H1 (cell line): ENCODE measurements around the gene CES4A. TPM values are rescaled to one million over a fixed set of nuclear protein-coding genes. Genes with fewer than 3 reads are reported as not detected.

Experiments used
- CTCF ChIA-PET: fragments of 300-600 bp; sonication (Branson Sonifier 250); formaldehyde crosslinking; loops from one replicate; lab custom pipeline; 2021; ENCODE audit not compliant: partially characterized antibody; lab: Charles Lee
- POLR2A ChIA-PET: fragments of 300-600 bp; sonication (Branson Sonifier 250); formaldehyde crosslinking; loops from one replicate; lab custom pipeline; 2021; ENCODE audit warnings: inconsistent platforms; ENCODE audit not compliant: partially characterized antibody; lab: Charles Lee
- DNase-seq, 2 experiments: peaks; one replicate each; pipeline versions ENCODE4 v3.0.0 to v3.0.0-alpha.2; 2010 to 2022; ENCODE audit warnings: low spot score in 2 of 2, low read depth in 1 of 2, mixed read lengths in 1 of 2
- FAIRE-seq: peaks from 2 replicates; lab custom pipeline; 2011; peaks lifted over from hg19 to GRCh38; lab: Jason Lieb, UNC
- H2AFZ ChIP-seq: 2 replicates; pipeline ENCODE4 v1.8.1; 2012; ENCODE audit warnings: low read length, inconsistent platforms
- H2AK5ac ChIP-seq: 2 replicates; pipeline ENCODE4 v1.6.1; 2013; ENCODE audit warnings: low read depth, low read length
- H2BK120ac ChIP-seq: replicated peaks from 2 replicates; pipeline ENCODE3; 2013; ENCODE audit warnings: low read depth, low read length, inconsistent platforms
- H2BK12ac ChIP-seq: 2 replicates; pipeline ENCODE4 v1.6.1; 2013; ENCODE audit warnings: low read depth, low read length
- H2BK15ac ChIP-seq: 2 replicates; pipeline ENCODE4 v1.6.1; 2013; ENCODE audit warnings: low read length
- H2BK20ac ChIP-seq: 2 replicates; pipeline ENCODE4 v1.6.1; 2013; ENCODE audit warnings: low read length
- H2BK5ac ChIP-seq: 2 replicates; pipeline ENCODE4 v1.6.1; 2013; ENCODE audit warnings: low read depth, low read length
- H3K14ac ChIP-seq: 2 replicates; pipeline ENCODE4 v1.6.1; 2013; ENCODE audit warnings: inconsistent platforms; ENCODE audit not compliant: insufficient read length
- H3K18ac ChIP-seq: 2 replicates; pipeline ENCODE4 v1.6.1; 2013; ENCODE audit warnings: low read length; ENCODE audit errors: extremely low read depth
- H3K23ac ChIP-seq: 2 replicates; pipeline ENCODE4 v1.6.1; 2013; ENCODE audit warnings: inconsistent platforms; ENCODE audit not compliant: insufficient read length
- H3K23me2 ChIP-seq: 2 replicates; pipeline ENCODE4 v1.6.1; 2013; ENCODE audit warnings: low read depth, low read length
- H3K27ac ChIP-seq: 2 replicates; pipeline ENCODE4 v1.6.1; 2011; ENCODE audit warnings: low read depth, low read length, inconsistent platforms
- H3K27me3 ChIP-seq, 4 experiments: replicated peaks in 1 of 4; 1 replicate in 1 of 4; 2 replicates in 3 of 4; pipeline versions ENCODE4 v1.6.1 to v1.8.1; 2011 to 2013; ENCODE audit warnings: low read length in 3 of 4, mild to moderate bottlenecking in 3 of 4, inconsistent platforms in 2 of 4, mixed read lengths in 2 of 4, moderate library complexity in 1 of 4; ENCODE audit not compliant: control insufficient read depth in 3 of 4, insufficient read depth in 3 of 4; ENCODE audit errors: extremely low read depth in 1 of 4
- H3K36me3 ChIP-seq, 4 experiments: 2 replicates each; pipeline versions ENCODE4 v1.6.1 to v1.8.1; 2011 to 2013; ENCODE audit warnings: mild to moderate bottlenecking in 4 of 4, low read length in 3 of 4, moderate library complexity in 2 of 4, control low read depth in 1 of 4, inconsistent platforms in 1 of 4; ENCODE audit not compliant: insufficient read depth in 4 of 4, control insufficient read depth in 2 of 4
- H3K4ac ChIP-seq: replicated peaks from 2 replicates; pipeline ENCODE3; 2013; ENCODE audit warnings: low read length, low read depth, mixed read lengths, inconsistent platforms; ENCODE audit not compliant: insufficient read length
- H3K4me1 ChIP-seq, 4 experiments: replicated peaks in 1 of 4; 1 replicate in 1 of 4; 2 replicates in 3 of 4; pipeline versions ENCODE4 v1.6.1 to v1.8.1; 2011 to 2013; ENCODE audit warnings: low read length in 3 of 4, inconsistent platforms in 2 of 4, mixed read lengths in 1 of 4; ENCODE audit not compliant: insufficient read depth in 4 of 4, control insufficient read depth in 3 of 4
- H3K4me2 ChIP-seq, 2 experiments: 2 replicates each; pipeline versions ENCODE4 v1.6.1 to v1.8.1; 2011 to 2013; ENCODE audit warnings: low read depth in 2 of 2, low read length in 2 of 2, control low read depth in 1 of 2, inconsistent platforms in 1 of 2, mild to moderate bottlenecking in 1 of 2; ENCODE audit not compliant: insufficient read depth in 1 of 2
- H3K4me3 ChIP-seq, 4 experiments: fragments of 200-600, 300-600 bp in 1 of 4; sonication (generic), shearing (Covaris generic), sonication (Bioruptor Twin) in 1 of 4; 2 replicates each; pipeline versions ENCODE4 v1.5.1 to v1.8.1; 2011 to 2016; ENCODE audit warnings: low read length in 4 of 4, low read depth in 3 of 4, control low read depth in 2 of 4, inconsistent platforms in 2 of 4, mild to moderate bottlenecking in 2 of 4, mixed read lengths in 1 of 4, moderate library complexity in 1 of 4; ENCODE audit not compliant: insufficient read depth in 2 of 4; ENCODE audit errors: extremely low read depth in 1 of 4
- H3K56ac ChIP-seq: replicated peaks from 2 replicates; pipeline ENCODE3; 2013; ENCODE audit warnings: low read depth, mild to moderate bottlenecking, mixed read lengths, low read length, inconsistent platforms; ENCODE audit not compliant: insufficient read length
- H3K79me1 ChIP-seq: 2 replicates; pipeline ENCODE4 v1.6.1; 2013; ENCODE audit warnings: low read depth, low read length, control low read depth
- H3K79me2 ChIP-seq, 2 experiments: 2 replicates each; pipeline versions ENCODE4 v1.6.1 to v1.8.1; 2012 to 2013; ENCODE audit warnings: low read length in 2 of 2, mild to moderate bottlenecking in 2 of 2, inconsistent platforms in 1 of 2; ENCODE audit not compliant: insufficient read depth in 2 of 2, control insufficient read depth in 1 of 2
- H3K9ac ChIP-seq, 4 experiments: replicated peaks in 1 of 4; 1 replicate in 1 of 4; 2 replicates in 3 of 4; pipeline versions ENCODE4 v1.6.1 to v1.8.1; 2011 to 2013; ENCODE audit warnings: low read depth in 3 of 4, low read length in 3 of 4, control low read depth in 2 of 4, mild to moderate bottlenecking in 2 of 4, moderate library complexity in 2 of 4, inconsistent platforms in 1 of 4; ENCODE audit errors: extremely low read depth in 1 of 4
- H3K9me3 ChIP-seq, 2 experiments: 2 replicates each; pipeline versions ENCODE4 v1.6.1 to v1.8.1; 2012 to 2013; ENCODE audit warnings: mild to moderate bottlenecking in 2 of 2, moderate library complexity in 2 of 2, control low read depth in 1 of 2, inconsistent platforms in 1 of 2, low read depth in 1 of 2, low read length in 1 of 2, mixed read lengths in 1 of 2; ENCODE audit not compliant: insufficient read depth in 2 of 2
- H4K20me1 ChIP-seq, 2 experiments: replicated peaks in 1 of 2; 2 replicates each; pipeline versions ENCODE3 to v1.8.1; 2011 to 2013; ENCODE audit warnings: inconsistent platforms in 2 of 2, low read length in 2 of 2, mild to moderate bottlenecking in 1 of 2; ENCODE audit not compliant: insufficient read depth in 2 of 2, control insufficient read depth in 1 of 2
- H4K5ac ChIP-seq: 2 replicates; pipeline ENCODE4 v1.6.1; 2013; ENCODE audit warnings: low read length, low read depth, mixed read lengths, inconsistent platforms; ENCODE audit not compliant: insufficient read length
- H4K8ac ChIP-seq: 2 replicates; pipeline ENCODE4 v1.8.0; 2013; ENCODE audit warnings: mild to moderate bottlenecking, moderate library complexity, low read length, inconsistent platforms; ENCODE audit not compliant: insufficient read depth; ENCODE audit errors: extremely low read depth
- H4K91ac ChIP-seq: replicated peaks from 2 replicates; pipeline ENCODE3; 2013; ENCODE audit warnings: low read length, mixed read lengths, inconsistent platforms; ENCODE audit not compliant: insufficient read length
- BACH1 ChIP-seq: IDR thresholded peaks from 2 replicates; pipeline ENCODE4 v1.6.1; 2012; ENCODE audit warnings: low read length, improper control_type of control experiment
- CBX5 ChIP-seq: fragments of 300-800, 300-1000 bp; sonication (generic); IDR thresholded peaks from 2 replicates; pipeline ENCODE4 v1.7.1; 2016; ENCODE audit warnings: antibody characterized with exemption, low read length, low read depth
- CEBPB ChIP-seq: IDR thresholded peaks from 2 replicates; pipeline ENCODE4 v1.6.1; 2012; ENCODE audit warnings: low read depth, low read length
- CHD1 ChIP-seq: IDR thresholded peaks from 2 replicates; pipeline ENCODE4 v1.6.1; 2012; ENCODE audit warnings: low read depth, low read length, improper control_type of control experiment
- KDM4A ChIP-seq: IDR thresholded peaks from one replicate; pipeline ENCODE4 v1.7.1; 2012; ENCODE audit warnings: low read depth, mild to moderate bottlenecking, moderate library complexity, low read length, inconsistent platforms; ENCODE audit not compliant: severe bottlenecking
- PHF8 ChIP-seq: fragments of 200-600 bp; sonication (generic); conservative IDR thresholded peaks from 2 replicates; pipeline ENCODE4 v1.7.1; 2012; ENCODE audit warnings: low read depth, mild to moderate bottlenecking, inconsistent platforms, low read length, moderate library complexity
- RXRA ChIP-seq: IDR thresholded peaks from 2 replicates; pipeline ENCODE4 v1.6.1; 2011; ENCODE audit warnings: low read depth, mild to moderate bottlenecking, low read length, moderate library complexity; ENCODE audit not compliant: insufficient read depth
- WGBS, 2 experiments: shearing (Covaris generic) in 1 of 2; methylation state at CpG; one replicate each; pipeline versions ENCODE4 v1.1.6 to v1.1.7; 2013 to 2015; ENCODE audit warnings: low lambda C conversion rate in 2 of 2, mixed read lengths in 2 of 2, inconsistent platforms in 1 of 2, low coverage in 1 of 2, missing lambda C conversion rate in 1 of 2; ENCODE audit not compliant: insufficient replicate concordance in 2 of 2, insufficient coverage in 1 of 2, insufficient read length in 1 of 2; ENCODE audit errors: extremely low coverage in 1 of 2, missing lambda C conversion rate in 1 of 2; 5-methylcytosine and 5-hydroxymethylcytosine counted together
- polyA plus RNA-seq, 7 experiments: library from polyadenylated mRNA; depleted of rRNA in 3 of 7; stranded (reverse) in 5 of 7; unstranded in 2 of 7; fragments of >200 nt in 5 of 7; fragments of 200-250 nt in 2 of 7; gene quantifications; 1 replicate in 5 of 7; 2 replicates in 1 of 7; 4 replicates in 1 of 7; pipeline versions ENCODE4 v1.2.1 to v1.2.3, GENCODE V29; 2011 to 2013; ENCODE audit warnings: missing spikeins in 2 of 7, mixed read lengths in 2 of 7
- total RNA-seq: library from RNA; stranded (reverse); fragmentation: NEBNext Ultra II Directional; extraction: Animal tissue kit (Norgen Biotek cat#: 25700); gene quantifications from 2 replicates; pipeline ENCODE4 v1.2.1, GENCODE V29; 2021

Gene CES4A
- total and polyA plus RNA-seq, 2 of the 8 experiments (the other 6 are each of a cell fraction or from before 2014, with no cell fraction given) = 0.93 to 1.5 TPM

DNA sequence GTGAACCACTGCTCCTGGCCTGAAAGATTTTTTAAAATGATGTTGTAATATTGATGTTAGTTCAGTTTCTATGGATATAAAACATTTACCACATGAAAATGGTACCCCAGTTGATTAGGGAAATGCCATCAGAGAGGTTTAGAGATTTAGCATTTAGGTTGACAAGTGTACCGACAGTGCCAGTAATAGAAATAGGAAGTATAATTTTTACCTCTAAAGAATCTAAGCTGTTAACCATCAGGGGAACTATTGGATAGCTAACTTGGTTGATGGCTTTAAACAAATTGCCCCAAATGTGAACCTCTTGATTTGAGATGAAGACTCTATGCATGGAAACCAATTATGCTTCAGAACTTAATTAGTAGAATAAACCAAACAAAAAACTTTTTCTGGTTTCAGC is 47.0 kb downstream of the CES4A start:
- H3K9me3 ChIP-seq = no peaks in the 10 kb centered on the region
- DNase-seq = no peak
- 0 out of 7 replicates have a peak, but pooled peaks cover 0 to under 1% (median 0%) of the 10 kb centered on the region in 4 experiments for H3K27me3 ChIP-seq
- H4K8ac ChIP-seq = no peak overlapping the region
- H3K9ac ChIP-seq = no peak overlapping the region
- H3K14ac ChIP-seq = no peak overlapping the region
- no peak overlapping the region for H4K91ac ChIP-seq
- no peak overlapping the region for H4K5ac ChIP-seq
- H3K4me2 ChIP-seq = no peak overlapping the region
- H4K20me1 ChIP-seq = peaks cover 0 to 3% of the 10 kb centered on the region in 2 experiments
- POLR2A ChIA-PET = no interaction called here
- no peak overlapping the region for H2BK15ac ChIP-seq
- TF ChIP-seq RXRA (no peak), CHD1 (no peak), KDM4A (no peak), CEBPB (no peak), CBX5 (no peak), BACH1 (no peak), PHF8 (no peak)
- TF ChIP-seq, all 59 proteins: peak for 0
- H3K4ac ChIP-seq = no peak overlapping the region
- CTCF ChIA-PET = interaction anchor here (0.6 to 1.3 kb wide), 5 partner anchors 8 to 76 kb away, joined by 3 to 5 read pairs (median 3); no protein-coding TSS in a partner anchor
- 89% methylated on average over 1 of the region's 1 CpG; no CpG with 5 or more reads in 1 of the 2 experiments for WGBS, 2 experiments
- H2BK120ac ChIP-seq = no peak overlapping the region
- no peak overlapping the region for H3K18ac ChIP-seq
- no peak overlapping the region for H2BK5ac ChIP-seq
- H3K56ac ChIP-seq = no peak overlapping the region
- H3K79me1 ChIP-seq = no peaks in the 10 kb centered on the region; the same call in 1 of the 2 replicates
- H3K4me1 ChIP-seq = no peaks in the 10 kb centered on the region; a peak in 1 of 7 replicates
- no peak overlapping the region for H2BK20ac ChIP-seq
- no peak overlapping the region for H3K27ac ChIP-seq
- H3K23ac ChIP-seq = no peak overlapping the region
- no peaks in the 10 kb centered on the region for H3K23me2 ChIP-seq
- no peak overlapping the region for H2BK12ac ChIP-seq
- H2AK5ac ChIP-seq = no peak overlapping the region
- no peaks in the 10 kb centered on the region; a peak in 1 of 8 replicates for H3K36me3 ChIP-seq
- no peak overlapping the region for H2AFZ ChIP-seq
- FAIRE-seq = no peak
- no peak overlapping the region for H3K4me3 ChIP-seq
- H3K79me2 ChIP-seq = peaks cover 0 to 41% of the 10 kb centered on the region in 2 experiments; a peak in 2 of 4 replicates
